H9 (cell line): Measurements from ENCODE around the gene PPP1CA. TPM values are rescaled to one million over a fixed set of nuclear protein-coding genes. Genes with fewer than 3 reads are reported as not detected.

Experiments used
- DNase-seq: peaks from one replicate; pipeline ENCODE4 v3.0.0-alpha.2; 2017
- H2AFZ ChIP-seq: one replicate; pipeline ENCODE4 v1.6.1; 2013; ENCODE audit warnings: mild to moderate bottlenecking, low read length, control low read depth, moderate library complexity
- H2AK5ac ChIP-seq: 2 replicates; pipeline ENCODE4 v1.6.1; 2013; ENCODE audit warnings: low read length, control low read depth, mixed read lengths; ENCODE audit not compliant: insufficient read length
- H2BK120ac ChIP-seq: one replicate; pipeline ENCODE4 v1.6.1; 2013; ENCODE audit warnings: low read depth, mild to moderate bottlenecking, low read length, control low read depth, inconsistent platforms; ENCODE audit not compliant: poor library complexity, severe bottlenecking
- H2BK12ac ChIP-seq: 2 replicates; pipeline ENCODE4 v1.6.1; 2013; ENCODE audit warnings: low read length, control low read depth, mixed read lengths, low read depth; ENCODE audit not compliant: insufficient read length
- H2BK15ac ChIP-seq: 2 replicates; pipeline ENCODE4 v1.6.1; 2013; ENCODE audit warnings: low read depth, low read length, control low read depth
- H2BK20ac ChIP-seq: one replicate; pipeline ENCODE4 v1.6.1; 2013; ENCODE audit warnings: low read depth, mild to moderate bottlenecking, low read length, control low read depth, inconsistent platforms; ENCODE audit not compliant: poor library complexity, severe bottlenecking
- H2BK5ac ChIP-seq: 2 replicates; pipeline ENCODE4 v1.6.1; 2013; ENCODE audit warnings: low read length, control low read depth, mixed read lengths; ENCODE audit not compliant: insufficient read length
- H3K14ac ChIP-seq: 2 replicates; pipeline ENCODE4 v1.6.1; 2013; ENCODE audit warnings: low read length, control low read depth; ENCODE audit not compliant: insufficient read depth
- H3K18ac ChIP-seq: 2 replicates; pipeline ENCODE4 v1.6.1; 2013; ENCODE audit warnings: low read depth, mild to moderate bottlenecking, mixed read lengths, low read length, control low read depth; ENCODE audit not compliant: insufficient read length
- H3K23ac ChIP-seq: 2 replicates; pipeline ENCODE4 v1.6.1; 2013; ENCODE audit warnings: low read length, control low read depth, mixed read lengths, low read depth; ENCODE audit not compliant: insufficient read length
- H3K23me2 ChIP-seq: 2 replicates; pipeline ENCODE4 v1.6.1; 2013; ENCODE audit warnings: low read depth, mild to moderate bottlenecking, mixed read lengths, low read length, control low read depth; ENCODE audit not compliant: insufficient read length, poor library complexity, severe bottlenecking
- H3K27ac ChIP-seq: 2 replicates; pipeline ENCODE4 v1.5.1; 2013; ENCODE audit warnings: low read length, control low read depth, mixed read lengths, low read depth; ENCODE audit not compliant: insufficient read length
- H3K27me3 ChIP-seq: 2 replicates; pipeline ENCODE4 v1.6.1; 2013; ENCODE audit warnings: low read length, control low read depth, inconsistent platforms; ENCODE audit not compliant: insufficient read depth
- H3K4ac ChIP-seq: 2 replicates; pipeline ENCODE4 v1.6.1; 2013; ENCODE audit warnings: low read depth, mild to moderate bottlenecking, control low read depth, inconsistent platforms, low read length, moderate library complexity
- H3K4me1 ChIP-seq: 2 replicates; pipeline ENCODE4 v1.6.1; 2013; ENCODE audit warnings: low read length, control low read depth, inconsistent platforms; ENCODE audit not compliant: insufficient read depth
- H3K4me2 ChIP-seq: 2 replicates; pipeline ENCODE4 v1.6.1; 2013; ENCODE audit warnings: low read length, control low read depth, mixed read lengths; ENCODE audit not compliant: insufficient read length, insufficient read depth
- H3K56ac ChIP-seq: 2 replicates; pipeline ENCODE4 v1.6.1; 2013; ENCODE audit warnings: low read depth, mild to moderate bottlenecking, mixed read lengths, low read length, control low read depth; ENCODE audit not compliant: insufficient read length
- H3K79me1 ChIP-seq: 2 replicates; pipeline ENCODE4 v1.6.1; 2013; ENCODE audit warnings: low read depth, mild to moderate bottlenecking, moderate library complexity, low read length, control low read depth, inconsistent platforms; ENCODE audit not compliant: insufficient read depth, poor library complexity, severe bottlenecking
- H3K79me2 ChIP-seq: 2 replicates; pipeline ENCODE4 v1.6.1; 2013; ENCODE audit warnings: low read length, control low read depth, inconsistent platforms; ENCODE audit not compliant: insufficient read depth
- H3K9ac ChIP-seq: 2 replicates; pipeline ENCODE4 v1.6.1; 2013; ENCODE audit warnings: low read length, control low read depth, mixed read lengths; ENCODE audit not compliant: insufficient read length; ENCODE audit errors: extremely low read depth
- H3K9me3 ChIP-seq: one replicate; pipeline ENCODE4 v1.6.1; 2013; ENCODE audit warnings: low read depth, low read length, inconsistent platforms; ENCODE audit not compliant: control insufficient read depth
- H3T11ph ChIP-seq: one replicate; pipeline ENCODE4 v1.6.1; 2013; ENCODE audit warnings: mild to moderate bottlenecking, low read length, control low read depth, inconsistent platforms
- H4K20me1 ChIP-seq: one replicate; pipeline ENCODE4 v1.6.1; 2013; ENCODE audit not compliant: control insufficient read depth, insufficient read length, insufficient read depth
- H4K5ac ChIP-seq: 2 replicates; pipeline ENCODE4 v1.6.1; 2013; ENCODE audit warnings: low read depth, mild to moderate bottlenecking, mixed read lengths, low read length, control low read depth; ENCODE audit not compliant: insufficient read length
- H4K8ac ChIP-seq: replicated peaks from 2 replicates; pipeline ENCODE4 v1.6.1; 2013; ENCODE audit warnings: low read length, control low read depth, mixed read lengths, low read depth; ENCODE audit not compliant: insufficient read length
- H4K91ac ChIP-seq: 2 replicates; pipeline ENCODE4 v1.6.1; 2013; ENCODE audit warnings: low read depth, mild to moderate bottlenecking, moderate library complexity, mixed read lengths, low read length, control low read depth; ENCODE audit not compliant: insufficient read length
- H3K27ac Mint-ChIP-seq, 3 experiments: 2 replicates in 2 of 3; 3 replicates in 1 of 3; pipeline ENCODE4 v1.8.0; 2020 to 2021; ENCODE audit warnings: mixed read lengths in 3 of 3, mild to moderate bottlenecking in 1 of 3, moderate library complexity in 1 of 3
- H3K27me3 Mint-ChIP-seq: 2 replicates; pipeline ENCODE4 v1.8.0; 2021; ENCODE audit warnings: low read depth, mild to moderate bottlenecking, moderate library complexity, mixed read lengths
- H3K36me3 Mint-ChIP-seq, 3 experiments: 2 replicates in 2 of 3; 3 replicates in 1 of 3; pipeline ENCODE4 v1.8.0; 2020 to 2021; ENCODE audit warnings: low read depth in 3 of 3, mixed read lengths in 3 of 3; ENCODE audit not compliant: insufficient read depth in 1 of 3
- H3K4me1 Mint-ChIP-seq, 2 experiments: 2 replicates each; pipeline ENCODE4 v1.8.0; 2020; ENCODE audit warnings: mixed read lengths in 2 of 2
- H3K4me3 Mint-ChIP-seq, 2 experiments: 2 replicates in 1 of 2; 3 replicates in 1 of 2; pipeline ENCODE4 v1.8.0; 2020 to 2021; ENCODE audit warnings: mild to moderate bottlenecking in 2 of 2, mixed read lengths in 2 of 2, moderate library complexity in 1 of 2
- H3K9me3 Mint-ChIP-seq, 2 experiments: 2 replicates in 1 of 2; 3 replicates in 1 of 2; pipeline ENCODE4 v1.8.0; 2020; ENCODE audit warnings: mild to moderate bottlenecking in 2 of 2, mixed read lengths in 2 of 2, moderate library complexity in 1 of 2
- WGBS: extraction: QIAGEN DNeasy Blood & Tissue Kit; methylation state at CpG from one replicate; pipeline ENCODE4 v1.1.7; 2013; ENCODE audit warnings: missing lambda C conversion rate, low lambda C conversion rate, mixed read lengths; ENCODE audit not compliant: insufficient read length; ENCODE audit errors: extremely low coverage; 5-methylcytosine and 5-hydroxymethylcytosine counted together
- total RNA-seq: library from RNA; stranded (reverse); gene quantifications from 2 replicates; pipeline ENCODE4 v1.2.1, GENCODE V29; 2021
- TF ChIP-seq, protein P1 (sequence below): fragments of 200-600 bp; sonication (generic); conservative IDR thresholded peaks from 3 replicates; pipeline ENCODE4 v1.8.0; 2021; ENCODE audit warnings: antibody characterized with exemption, mild to moderate bottlenecking

The PPP1CA gene
- total RNA-seq, 1 experiment from 2014 or later, result 205 TPM

DNA sequence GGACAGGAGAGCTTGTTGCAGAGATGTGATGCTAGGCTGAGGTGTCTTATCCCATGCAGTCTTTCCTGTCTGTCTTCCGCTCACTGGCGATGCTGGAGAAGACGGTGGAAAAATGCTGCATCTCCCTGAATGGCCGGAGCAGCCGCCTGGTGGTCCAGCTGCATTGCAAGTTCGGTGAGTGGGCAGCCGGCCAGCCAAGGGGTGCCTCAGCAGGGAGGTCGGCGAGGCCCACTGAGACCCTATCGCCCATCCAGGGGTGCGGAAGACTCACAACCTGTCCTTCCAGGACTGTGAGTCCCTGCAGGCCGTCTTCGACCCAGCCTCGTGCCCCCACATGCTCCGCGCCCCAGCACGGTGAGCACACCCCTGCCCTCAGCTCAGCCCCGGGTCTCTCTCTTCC lies 8.2 kb downstream of the PPP1CA start:
- Histone ChIP-seq H3K79me2 (no peaks in the 10 kb centered on the region), H3K4me1 (no peaks in the 10 kb centered on the region; the same call in 1 of the 2 replicates), H3K27me3 (no peaks in the 10 kb centered on the region), H4K8ac (no peak overlapping the region), H3K79me1 (no peaks in the 10 kb centered on the region), H2BK5ac (no peak overlapping the region), H3K9ac (no peak overlapping the region), H4K5ac (no peak overlapping the region), H2BK15ac (no peak overlapping the region), H3K23me2 (peaks cover 13% of the 10 kb centered on the region), H2AFZ (no peak overlapping the region), H3K9me3 (no peaks in the 10 kb centered on the region), H4K20me1 (no peaks in the 10 kb centered on the region), H3K56ac (no peak overlapping the region), H3K4ac (no peak overlapping the region), H4K91ac (no peak overlapping the region), H2BK120ac (no peak overlapping the region), H3K14ac (no peak overlapping the region), H3T11ph (no peak overlapping the region), H2AK5ac (no peak overlapping the region), H2BK12ac (no peak overlapping the region), H3K23ac (no peak overlapping the region), H3K4me2 (no peak overlapping the region), H3K27ac (no peak overlapping the region), H2BK20ac (no peak overlapping the region), H3K18ac (no peak overlapping the region)
- no peak overlapping the region; a peak in 2 of 5 replicates for H3K4me3 Mint-ChIP-seq
- H3K27ac Mint-ChIP-seq, result no peak overlapping the region
- peaks cover 17 to 39% (median 34%) of the 10 kb centered on the region in 3 experiments for H3K36me3 Mint-ChIP-seq
- no CpG with 5 or more reads among the region's 18 CpGs for WGBS
- H3K9me3 Mint-ChIP-seq, result no peaks in the 10 kb centered on the region; a peak in 1 of 5 replicates
- peaks cover 26 to 30% of the 10 kb centered on the region in 2 experiments for H3K4me1 Mint-ChIP-seq
- DNase-seq, result no peak
- H3K27me3 Mint-ChIP-seq, result no peaks in the 10 kb centered on the region
- TF ChIP-seq, protein P1, sequence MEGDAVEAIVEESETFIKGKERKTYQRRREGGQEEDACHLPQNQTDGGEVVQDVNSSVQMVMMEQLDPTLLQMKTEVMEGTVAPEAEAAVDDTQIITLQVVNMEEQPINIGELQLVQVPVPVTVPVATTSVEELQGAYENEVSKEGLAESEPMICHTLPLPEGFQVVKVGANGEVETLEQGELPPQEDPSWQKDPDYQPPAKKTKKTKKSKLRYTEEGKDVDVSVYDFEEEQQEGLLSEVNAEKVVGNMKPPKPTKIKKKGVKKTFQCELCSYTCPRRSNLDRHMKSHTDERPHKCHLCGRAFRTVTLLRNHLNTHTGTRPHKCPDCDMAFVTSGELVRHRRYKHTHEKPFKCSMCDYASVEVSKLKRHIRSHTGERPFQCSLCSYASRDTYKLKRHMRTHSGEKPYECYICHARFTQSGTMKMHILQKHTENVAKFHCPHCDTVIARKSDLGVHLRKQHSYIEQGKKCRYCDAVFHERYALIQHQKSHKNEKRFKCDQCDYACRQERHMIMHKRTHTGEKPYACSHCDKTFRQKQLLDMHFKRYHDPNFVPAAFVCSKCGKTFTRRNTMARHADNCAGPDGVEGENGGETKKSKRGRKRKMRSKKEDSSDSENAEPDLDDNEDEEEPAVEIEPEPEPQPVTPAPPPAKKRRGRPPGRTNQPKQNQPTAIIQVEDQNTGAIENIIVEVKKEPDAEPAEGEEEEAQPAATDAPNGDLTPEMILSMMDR, result no peak
